Measurements from ENCODE around the gene PARD3. TPM values are rescaled to one million over a fixed set of nuclear protein-coding genes. Genes with fewer than 3 reads are reported as not detected.
"Not testable (repeated sequence)": the region's sequence is repeated elsewhere in the genome, so short reads cannot be mapped to it uniquely, and the experiment has no call there.

PARD3 gene
- polyA plus RNA-seq, 4 donors = 64.9 to 85.2 (median 73.4) TPM

DNA sequence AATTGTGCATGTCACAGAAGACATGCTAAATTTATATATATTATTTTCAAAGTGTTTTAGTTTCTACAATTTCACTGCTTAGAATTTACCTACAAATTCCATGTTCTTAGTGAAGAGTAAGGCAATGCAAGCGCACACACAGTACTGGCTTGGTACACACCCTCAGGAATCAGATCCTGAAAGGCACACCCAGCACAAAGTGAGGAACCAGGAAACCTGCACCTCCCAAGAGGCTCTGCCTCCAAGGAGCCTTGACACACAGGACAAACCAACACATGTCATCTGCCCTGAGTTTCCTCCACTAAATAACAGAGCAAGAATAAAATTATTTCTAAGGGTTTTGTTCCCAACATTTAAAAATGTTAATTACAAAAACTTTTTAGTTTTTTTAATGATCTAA is 156.2 kb downstream of the PARD3 start:
- DNase-seq (ENCODE audit: low read depth in 4 of 4, low spot score in 2 of 4) = no peak

DNA sequence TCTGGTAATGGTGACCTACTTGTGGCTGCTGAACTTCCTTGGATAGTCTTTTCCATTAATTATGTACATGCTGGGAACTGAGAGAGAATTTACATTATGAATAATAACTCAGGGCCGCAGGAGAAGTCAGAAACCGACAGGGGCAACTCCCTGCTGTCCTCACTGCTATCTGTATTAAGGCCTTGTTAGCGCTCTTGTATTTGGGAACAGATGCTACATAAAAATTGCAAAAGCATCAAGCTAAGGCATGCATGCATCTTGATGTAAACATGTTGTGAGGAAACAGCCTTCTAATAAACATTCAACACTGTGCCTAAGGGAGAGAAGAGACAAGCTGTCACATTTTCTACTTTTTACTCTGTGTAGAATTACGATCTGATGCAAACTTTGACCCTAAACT is 158.4 kb downstream of the PARD3 start:
- DNase-seq (ENCODE audit: low read depth in 4 of 4, low spot score in 2 of 4) = no peak

DNA sequence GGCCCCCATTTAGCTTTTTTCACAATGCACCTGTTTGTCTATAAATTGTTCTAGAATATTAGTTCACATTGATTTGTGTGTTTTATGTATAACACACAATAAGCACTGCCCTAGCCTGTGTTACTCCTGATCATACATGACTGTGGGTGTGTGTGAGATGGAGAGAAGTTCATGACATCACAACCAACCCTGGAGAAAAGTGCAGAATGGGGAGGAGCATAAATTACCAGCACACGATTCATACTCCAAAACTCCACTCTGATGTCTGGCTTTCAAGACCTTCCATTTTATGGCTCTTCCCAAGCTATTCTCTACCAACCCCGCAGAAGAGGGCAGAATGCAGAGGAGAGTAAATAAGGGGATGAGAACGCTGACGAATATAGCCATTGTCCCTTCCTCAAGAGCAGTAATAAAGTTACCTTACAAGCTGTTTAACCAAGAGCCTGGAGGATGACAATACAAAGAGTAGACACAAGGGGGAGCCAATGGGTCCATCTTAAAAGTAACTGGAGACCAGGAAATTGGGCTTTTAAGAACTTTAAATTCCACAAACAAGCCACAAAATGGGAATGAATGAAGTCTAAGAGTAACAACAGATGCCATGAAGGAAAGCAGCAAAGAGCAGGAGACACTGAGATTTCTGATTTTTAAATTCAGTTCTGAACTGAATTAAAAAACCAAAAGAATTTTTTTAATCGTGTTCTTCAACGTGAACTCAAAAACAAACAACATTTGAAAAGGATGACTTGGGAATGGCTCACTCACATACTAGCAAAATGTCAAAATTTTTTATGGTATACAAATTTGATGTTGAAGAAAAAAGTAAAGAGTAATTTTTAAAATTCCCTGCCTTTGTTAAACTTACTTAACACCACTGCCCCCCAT is 159.6 kb downstream of the PARD3 start:
- peak in 1 of 4 donors; percentile 73 for DNase-seq (ENCODE audit: low read depth in 4 of 4, low spot score in 2 of 4)

DNA sequence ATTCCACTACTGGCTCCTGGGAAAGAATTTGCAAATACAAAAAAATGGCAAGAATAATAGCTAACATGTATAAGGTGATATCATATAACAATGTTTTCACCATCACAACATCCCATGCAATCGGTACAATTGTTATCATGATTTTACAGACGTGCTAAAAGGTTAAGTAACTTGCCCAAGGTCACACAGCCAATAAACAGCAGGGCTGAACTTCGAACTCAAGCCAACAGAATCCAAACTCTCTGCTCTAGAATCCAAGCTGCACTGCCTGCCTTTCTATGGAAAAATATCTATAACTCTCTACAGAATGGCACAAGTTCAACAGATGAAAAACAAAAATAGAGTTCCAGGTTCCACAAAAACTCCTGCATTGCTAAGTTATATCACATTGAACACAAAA is 160.9 kb downstream of the PARD3 start:
- DNase-seq (ENCODE audit: low read depth in 4 of 4, low spot score in 2 of 4) = no peak

DNA sequence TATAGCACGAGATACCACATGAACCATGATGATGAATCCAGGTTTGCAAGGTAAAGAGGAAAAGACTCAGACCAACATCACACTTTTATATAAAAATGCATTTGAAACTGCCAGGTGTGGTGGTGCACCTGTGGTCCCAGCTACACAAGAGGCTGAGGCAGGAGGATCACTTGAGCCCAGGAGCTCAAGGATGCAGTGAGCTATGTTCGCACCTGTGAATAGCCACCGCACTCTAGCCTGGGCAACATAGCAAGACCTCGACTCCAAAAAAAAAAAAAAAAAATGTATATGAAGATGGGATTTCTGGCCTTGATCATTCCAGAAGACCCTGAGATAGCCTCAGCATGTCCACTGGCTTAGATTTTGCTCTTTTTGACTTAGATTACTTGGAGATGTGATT is 161.6 kb downstream of the PARD3 start:
- no peak for DNase-seq (ENCODE audit: low read depth in 4 of 4, low spot score in 2 of 4)

DNA sequence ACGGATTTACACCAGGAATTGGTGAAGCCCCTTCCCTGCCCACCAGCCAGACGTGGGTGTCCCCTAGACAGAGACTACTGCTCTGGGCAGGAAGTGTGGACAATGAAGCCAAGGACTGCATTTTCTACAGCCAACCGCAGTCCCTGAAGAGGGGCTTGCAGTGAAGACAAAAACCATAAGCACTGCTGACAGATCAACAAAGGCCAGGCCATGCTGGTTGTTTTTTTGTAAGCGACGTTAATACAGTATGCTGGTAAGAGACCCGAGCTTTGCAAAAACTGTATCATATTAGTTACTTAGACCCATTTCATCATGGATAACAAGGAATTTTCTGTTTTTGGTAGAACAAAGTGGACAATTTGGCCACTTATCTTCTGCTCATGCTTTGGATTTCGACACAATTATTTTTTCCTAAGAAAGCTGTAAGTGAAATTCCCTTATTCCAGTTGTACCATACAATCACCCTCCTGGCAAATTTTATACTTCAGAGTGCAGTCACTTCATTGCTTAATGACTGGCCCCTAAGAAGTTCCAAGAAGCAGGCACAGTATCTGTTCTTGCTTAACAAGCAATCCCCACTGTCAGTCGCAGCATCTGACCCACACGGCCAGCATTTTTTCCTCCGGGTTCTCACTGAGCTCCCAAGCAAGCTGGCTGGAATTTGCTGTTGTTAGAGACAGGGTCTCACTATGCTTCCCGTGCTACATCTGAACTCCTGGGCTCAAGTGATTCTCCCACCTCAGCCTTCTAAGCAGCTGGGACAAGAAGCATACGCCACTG is 163.5 kb downstream of the PARD3 start:
- no peak for DNase-seq (ENCODE audit: low read depth in 4 of 4, low spot score in 2 of 4)

DNA sequence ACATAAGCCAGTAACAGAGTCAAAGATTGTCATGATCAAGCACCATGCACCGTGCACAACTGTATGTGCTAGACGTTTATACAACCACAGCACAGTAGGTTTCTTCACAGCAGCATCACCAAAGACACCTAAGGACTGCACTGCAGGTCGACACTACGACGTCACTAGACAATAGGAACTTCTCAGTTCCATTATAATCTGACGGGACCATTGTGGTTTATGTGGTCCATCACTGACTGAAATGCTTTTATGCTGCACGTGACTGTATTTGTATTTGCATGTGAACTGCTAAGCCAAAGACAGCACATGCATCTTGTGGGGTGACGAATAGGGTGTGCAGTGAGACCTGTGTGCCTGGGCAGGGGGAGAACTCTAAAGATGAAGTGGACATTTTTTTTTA is 164.9 kb downstream of the PARD3 start:
- no peak for DNase-seq (ENCODE audit: low read depth in 4 of 4, low spot score in 2 of 4)

DNA sequence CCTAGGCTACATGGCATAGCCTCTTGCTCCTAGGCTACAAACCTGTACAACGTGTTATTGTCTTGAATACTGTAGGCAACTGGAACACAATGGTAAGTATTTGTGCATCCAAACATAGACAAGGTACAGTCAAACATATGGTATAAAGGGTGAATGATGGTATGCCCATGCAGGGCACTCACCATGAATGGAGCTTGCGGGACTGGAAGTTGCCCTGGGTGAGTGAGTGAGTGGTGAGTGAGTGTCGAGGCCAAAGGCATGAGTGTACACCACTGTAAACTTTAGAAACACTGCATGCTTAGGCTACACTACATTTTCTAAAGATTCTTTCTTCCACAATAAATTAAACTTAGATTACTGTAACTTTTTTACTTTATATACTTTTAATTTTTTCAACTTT is 165.7 kb downstream of the PARD3 start:
- DNase-seq (ENCODE audit: low read depth in 4 of 4, low spot score in 2 of 4) = no peak

DNA sequence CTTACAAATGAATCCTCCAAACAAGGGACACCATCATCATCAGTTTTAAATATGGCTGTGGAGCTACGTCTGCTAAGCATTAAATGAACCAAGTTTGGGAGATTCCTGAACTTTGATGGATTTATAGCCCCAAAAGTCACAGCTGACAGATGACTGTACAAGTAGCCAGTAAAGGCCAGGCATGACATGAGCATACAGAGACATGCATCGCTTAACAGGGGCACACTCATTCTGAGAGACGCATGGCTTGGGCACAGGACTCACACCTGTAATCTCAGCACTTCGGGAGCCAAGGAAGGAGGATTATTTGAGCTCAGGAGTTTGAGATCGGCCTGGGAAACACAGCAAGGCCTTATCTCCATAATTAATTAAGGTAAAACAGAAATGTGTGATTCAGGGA is 166.2 kb downstream of the PARD3 start:
- no peak for DNase-seq (ENCODE audit: low read depth in 4 of 4, low spot score in 2 of 4)

DNA sequence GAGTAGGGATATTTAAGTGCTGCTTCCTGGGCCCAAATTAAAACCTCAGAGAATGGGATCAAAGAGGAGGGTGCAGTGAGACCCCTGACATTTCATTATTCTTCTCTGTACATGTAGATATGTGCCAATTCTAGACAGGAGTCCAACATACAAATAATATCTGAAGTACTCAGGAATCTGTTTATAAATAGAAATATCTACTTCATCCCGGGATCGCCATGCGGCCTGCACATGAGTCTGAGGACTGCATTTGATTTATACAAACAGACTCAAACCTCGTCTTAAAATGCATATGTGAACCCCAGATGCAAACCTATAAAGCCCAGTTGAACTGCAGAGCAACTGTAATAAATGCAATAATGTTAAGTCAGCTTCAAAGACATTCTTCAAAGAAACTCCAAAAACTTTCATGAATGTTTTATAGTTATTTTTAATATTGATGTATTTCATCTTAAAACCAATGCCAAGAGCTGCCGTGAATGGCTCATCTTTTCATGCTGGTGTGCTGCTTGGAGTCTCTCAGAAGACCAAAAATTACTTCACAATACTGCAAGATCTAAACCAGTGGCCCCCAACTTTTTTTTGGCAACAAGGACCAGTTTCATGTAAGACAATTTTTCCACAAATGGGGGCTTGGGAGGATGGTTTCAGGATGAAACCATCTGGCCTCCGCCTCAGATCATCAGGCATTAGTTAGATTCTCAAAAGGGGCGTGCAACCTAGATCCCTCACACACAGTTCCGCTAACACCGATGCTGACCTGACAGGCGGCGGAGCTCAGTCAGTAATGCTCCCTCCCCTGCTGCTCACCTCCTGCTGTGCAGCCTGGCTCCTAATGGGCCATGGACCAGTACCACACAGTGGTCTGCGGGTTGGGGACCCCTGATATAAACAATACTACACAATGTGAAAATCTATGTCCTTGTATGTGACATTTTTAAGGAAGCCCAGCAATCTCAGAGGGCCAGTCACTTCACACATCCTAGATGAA is 166.9 kb downstream of the PARD3 start:
- no peak for DNase-seq (ENCODE audit: low read depth in 4 of 4, low spot score in 2 of 4)

DNA sequence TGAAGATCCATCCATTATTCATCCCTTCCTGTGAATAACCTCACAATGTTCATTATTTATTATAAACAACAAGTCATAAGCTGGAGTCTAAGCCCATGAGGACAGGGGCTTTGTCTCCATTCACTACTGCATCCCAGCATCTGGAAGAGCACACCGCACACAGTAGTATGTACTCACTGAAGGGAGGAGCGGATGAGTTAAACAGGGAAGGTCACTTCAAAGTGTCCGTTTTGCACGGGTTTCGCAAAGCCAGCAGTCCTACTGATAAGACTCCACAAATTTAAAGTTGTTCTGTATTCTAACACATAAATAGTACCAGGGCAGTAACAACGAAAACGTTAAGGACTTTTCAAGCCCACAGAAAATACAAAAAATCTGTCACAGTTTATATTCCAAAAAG is 167.9 kb downstream of the PARD3 start:
- no peak for DNase-seq (ENCODE audit: low read depth in 4 of 4, low spot score in 2 of 4)

DNA sequence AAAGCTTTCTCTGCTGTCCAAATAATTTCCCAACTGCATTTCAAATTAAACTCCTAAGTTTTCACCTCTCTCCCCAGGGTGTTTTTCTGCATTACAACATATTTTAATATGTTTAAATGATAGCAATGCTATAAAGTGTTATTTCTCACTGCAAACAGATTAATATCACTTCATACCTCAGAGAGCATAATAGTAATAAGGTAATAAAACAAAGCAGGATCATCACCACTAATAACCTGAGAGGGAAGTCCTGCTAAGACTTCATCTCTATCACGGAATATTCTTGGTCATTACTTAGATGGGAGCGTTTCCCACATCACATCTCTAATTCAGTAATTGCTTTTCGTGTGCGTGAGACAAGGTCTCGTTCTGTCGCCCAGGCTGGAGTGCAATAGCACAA is 168.8 kb downstream of the PARD3 start:
- no peak for DNase-seq (ENCODE audit: low read depth in 4 of 4, low spot score in 2 of 4)

DNA sequence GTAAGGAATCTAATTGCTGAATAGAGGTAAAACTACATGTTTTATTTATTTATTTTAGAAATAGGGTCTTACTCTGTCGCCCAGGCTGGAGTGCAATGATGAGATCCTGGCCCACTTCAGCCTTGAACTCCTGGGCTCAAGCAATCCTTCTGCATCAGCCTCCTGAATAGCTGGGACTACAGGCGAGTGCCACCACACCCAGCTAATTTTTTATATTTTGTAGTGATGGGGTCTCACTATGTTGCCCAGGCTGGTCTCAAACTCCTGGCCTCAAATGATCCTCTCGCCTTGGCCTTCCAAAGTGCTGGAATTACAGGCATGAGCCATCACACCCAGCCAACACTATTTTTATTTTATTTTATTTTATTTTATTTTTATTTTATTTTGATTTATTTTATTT is 170.3 kb downstream of the PARD3 start:
- DNase-seq (ENCODE audit: low read depth in 4 of 4, low spot score in 2 of 4) = not testable (repeated sequence)

DNA sequence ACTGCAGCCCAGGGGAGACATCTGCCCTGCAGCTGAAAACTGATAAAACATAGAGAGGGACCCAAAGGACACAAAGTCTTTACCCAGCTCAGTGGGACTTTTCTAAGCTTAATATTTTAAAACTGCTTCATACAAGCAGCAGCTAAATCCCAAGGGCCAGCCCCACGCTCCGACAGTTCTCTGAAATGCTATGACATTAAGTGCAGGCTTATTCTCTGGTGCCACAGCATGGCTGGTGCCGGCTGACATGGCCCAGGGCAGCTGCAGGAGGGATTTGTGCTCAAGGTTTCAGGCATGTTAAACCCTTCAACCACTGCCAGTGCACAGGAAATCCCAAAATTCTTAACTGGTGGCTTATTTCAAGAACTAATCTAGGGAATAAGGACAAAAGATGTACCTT is 170.9 kb downstream of the PARD3 start:
- DNase-seq (ENCODE audit: low read depth in 4 of 4, low spot score in 2 of 4) = no peak

DNA sequence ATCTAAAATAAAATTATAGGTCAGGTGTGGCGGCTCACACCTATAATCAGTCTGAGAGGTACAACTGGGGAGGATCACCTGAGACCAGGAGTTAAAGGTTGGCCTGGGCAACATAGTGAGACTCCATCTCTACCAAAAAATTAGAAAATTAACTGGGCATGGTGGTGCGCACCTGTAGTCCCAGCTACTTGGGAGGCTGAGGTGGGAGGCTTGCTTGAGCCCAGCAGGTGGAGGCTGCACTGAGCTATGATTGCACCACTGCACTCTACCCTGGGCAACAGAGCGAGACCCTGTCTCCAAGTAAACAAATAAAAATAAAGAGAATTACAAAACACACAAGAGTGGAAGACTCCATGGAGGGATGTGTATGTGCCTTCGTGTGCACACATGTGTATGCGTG is 171.5 kb downstream of the PARD3 start:
- DNase-seq (ENCODE audit: low read depth in 4 of 4, low spot score in 2 of 4) = no peak

DNA sequence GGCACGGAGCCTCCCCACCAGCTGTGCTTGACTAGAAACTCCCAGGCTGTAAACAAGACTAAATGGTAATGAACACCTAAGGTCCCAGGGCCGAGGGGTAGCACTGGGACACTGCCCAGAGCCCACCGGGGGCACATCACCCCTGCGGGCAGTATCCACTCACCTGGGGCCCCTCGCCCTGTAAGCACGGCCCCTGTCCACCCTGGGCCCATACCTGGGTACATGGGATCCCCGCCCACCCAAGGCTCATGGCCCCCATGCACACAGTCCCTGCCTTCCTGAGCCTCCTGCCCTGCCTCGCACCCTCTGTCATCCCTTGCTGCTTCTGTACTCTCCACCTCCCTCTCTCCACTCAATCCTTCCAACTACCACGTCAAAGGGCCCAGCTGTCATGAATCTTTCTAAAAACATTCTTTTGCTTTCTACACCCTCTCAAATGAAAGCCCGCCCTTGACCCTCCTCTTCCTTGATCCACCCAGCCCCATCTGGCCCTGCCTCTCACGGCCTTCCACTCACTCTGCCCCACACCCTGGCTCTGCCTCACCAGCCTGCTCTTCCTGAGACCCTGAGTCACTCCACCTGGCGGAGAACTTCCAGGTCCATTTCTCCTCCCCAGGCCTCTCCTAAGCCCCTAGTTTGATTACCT is 173.1 kb downstream of the PARD3 start:
- DNase-seq (ENCODE audit: low read depth in 4 of 4, low spot score in 2 of 4) = no peak

DNA sequence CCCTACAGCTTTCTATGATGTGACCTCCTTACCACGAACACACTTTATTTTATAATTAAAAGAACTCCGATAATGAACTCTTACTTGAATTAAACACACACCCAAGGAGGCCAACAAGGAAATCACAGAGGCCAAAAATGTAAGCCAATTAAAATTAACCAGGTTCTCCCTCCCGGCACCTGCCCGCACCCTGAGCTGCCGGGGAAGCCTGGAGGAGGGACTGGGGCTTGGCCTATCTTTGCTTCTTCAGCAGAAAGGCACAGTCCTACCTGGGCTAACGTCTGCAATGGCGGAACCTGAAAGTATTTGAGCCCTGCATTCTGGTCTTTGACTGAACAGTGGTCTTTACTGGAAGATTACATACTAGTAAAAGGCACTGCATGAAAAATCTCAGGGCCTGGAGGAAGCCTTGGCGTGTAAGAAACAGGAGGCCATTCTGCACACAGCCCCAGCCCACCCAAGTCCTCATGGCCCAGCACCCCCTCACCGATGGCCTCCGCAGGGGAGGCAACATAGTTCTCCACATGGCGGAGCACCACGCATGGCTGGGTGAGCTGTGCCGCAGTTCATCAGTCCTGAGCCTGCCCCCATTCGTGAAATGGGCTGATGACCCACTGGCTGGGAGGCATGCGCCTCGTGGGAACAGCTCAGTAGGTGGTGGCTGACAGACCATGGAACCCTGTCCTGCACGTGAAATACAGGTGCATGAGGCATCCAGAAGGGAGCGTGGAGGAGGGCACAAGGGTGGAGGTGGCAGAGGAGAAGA is 173.8 kb downstream of the PARD3 start:
- DNase-seq (ENCODE audit: low read depth in 4 of 4, low spot score in 2 of 4) = no peak

DNA sequence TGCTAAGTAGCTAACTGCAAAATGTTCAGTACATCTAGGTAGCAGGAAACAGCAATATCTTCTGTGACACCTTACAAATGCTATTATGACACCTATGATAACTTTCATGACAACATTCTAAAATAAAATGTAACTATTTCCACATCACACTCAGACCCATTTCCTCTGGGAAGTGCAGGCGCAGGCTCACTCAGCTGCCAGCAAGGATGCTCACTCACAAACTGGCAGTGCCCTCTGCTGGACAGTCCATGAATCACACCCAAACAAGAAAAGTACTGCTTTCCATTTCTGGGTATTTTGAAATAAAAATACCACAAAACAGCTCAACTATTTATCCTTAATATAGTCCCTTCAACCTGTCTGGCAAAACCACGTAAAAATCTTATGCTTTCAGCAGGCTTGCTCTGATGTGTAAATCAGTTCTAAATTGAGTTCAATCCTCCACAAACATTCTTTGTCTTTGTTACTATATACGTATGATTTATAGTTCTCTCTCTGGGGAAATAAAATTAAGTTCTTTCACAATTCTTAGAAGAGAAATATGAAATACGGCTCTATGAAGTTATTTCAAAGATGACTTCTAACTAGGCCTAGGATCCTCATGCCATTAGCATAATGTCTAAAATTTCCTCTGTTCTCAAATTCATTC is 176.6 kb downstream of the PARD3 start:
- peak; percentile 68 to 77 (median 74) for DNase-seq (ENCODE audit: low read depth in 4 of 4, low spot score in 2 of 4)

DNA sequence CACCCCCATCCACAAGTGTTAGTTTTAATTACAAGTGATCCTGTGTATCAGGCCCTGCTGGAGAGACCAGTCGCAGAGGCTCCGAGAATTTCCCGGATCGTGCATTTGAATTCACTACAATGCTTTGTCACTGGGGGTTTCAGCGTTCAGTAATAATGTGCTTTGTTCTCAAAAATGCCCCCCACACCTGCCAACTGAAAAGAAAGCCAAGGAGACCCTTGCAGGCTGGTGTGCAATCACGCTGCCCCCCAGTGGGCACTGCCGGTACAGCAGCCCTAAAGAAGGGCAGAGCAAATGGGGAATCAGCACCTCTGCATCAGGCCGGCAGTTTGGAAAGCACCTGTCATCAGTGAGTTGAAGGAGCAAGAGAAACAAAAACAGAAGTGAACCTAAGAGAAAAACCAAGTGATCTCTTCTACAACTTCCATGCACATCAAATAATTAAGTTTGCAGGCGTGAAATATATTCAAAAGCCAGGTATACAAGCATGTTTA is 177.6 kb downstream of the PARD3 start:
- peak in 2 of 4 donors; percentile 51 to 52 for DNase-seq (ENCODE audit: low read depth in 4 of 4, low spot score in 2 of 4)
